H9 (cell line): ENCODE measurements around the gene MYO15B. TPM values are rescaled to one million over a fixed set of nuclear protein-coding genes. Genes with fewer than 3 reads are reported as not detected.

Source experiments
- DNase-seq: peaks from one replicate; pipeline ENCODE4 v3.0.0-alpha.2; 2017
- H2AFZ ChIP-seq: one replicate; pipeline ENCODE4 v1.6.1; 2013; ENCODE audit warnings: mild to moderate bottlenecking, low read length, control low read depth, moderate library complexity
- H2AK5ac ChIP-seq: 2 replicates; pipeline ENCODE4 v1.6.1; 2013; ENCODE audit warnings: low read length, control low read depth, mixed read lengths; ENCODE audit not compliant: insufficient read length
- H2BK120ac ChIP-seq: one replicate; pipeline ENCODE4 v1.6.1; 2013; ENCODE audit warnings: low read depth, mild to moderate bottlenecking, low read length, control low read depth, inconsistent platforms; ENCODE audit not compliant: poor library complexity, severe bottlenecking
- H2BK12ac ChIP-seq: 2 replicates; pipeline ENCODE4 v1.6.1; 2013; ENCODE audit warnings: low read length, control low read depth, mixed read lengths, low read depth; ENCODE audit not compliant: insufficient read length
- H2BK15ac ChIP-seq: 2 replicates; pipeline ENCODE4 v1.6.1; 2013; ENCODE audit warnings: low read depth, low read length, control low read depth
- H2BK20ac ChIP-seq: one replicate; pipeline ENCODE4 v1.6.1; 2013; ENCODE audit warnings: low read depth, mild to moderate bottlenecking, low read length, control low read depth, inconsistent platforms; ENCODE audit not compliant: poor library complexity, severe bottlenecking
- H2BK5ac ChIP-seq: 2 replicates; pipeline ENCODE4 v1.6.1; 2013; ENCODE audit warnings: low read length, control low read depth, mixed read lengths; ENCODE audit not compliant: insufficient read length
- H3K14ac ChIP-seq: 2 replicates; pipeline ENCODE4 v1.6.1; 2013; ENCODE audit warnings: low read length, control low read depth; ENCODE audit not compliant: insufficient read depth
- H3K18ac ChIP-seq: 2 replicates; pipeline ENCODE4 v1.6.1; 2013; ENCODE audit warnings: low read depth, mild to moderate bottlenecking, mixed read lengths, low read length, control low read depth; ENCODE audit not compliant: insufficient read length
- H3K23ac ChIP-seq: 2 replicates; pipeline ENCODE4 v1.6.1; 2013; ENCODE audit warnings: low read length, control low read depth, mixed read lengths, low read depth; ENCODE audit not compliant: insufficient read length
- H3K23me2 ChIP-seq: 2 replicates; pipeline ENCODE4 v1.6.1; 2013; ENCODE audit warnings: low read depth, mild to moderate bottlenecking, mixed read lengths, low read length, control low read depth; ENCODE audit not compliant: insufficient read length, poor library complexity, severe bottlenecking
- H3K27ac ChIP-seq: 2 replicates; pipeline ENCODE4 v1.5.1; 2013; ENCODE audit warnings: low read length, control low read depth, mixed read lengths, low read depth; ENCODE audit not compliant: insufficient read length
- H3K27me3 ChIP-seq: 2 replicates; pipeline ENCODE4 v1.6.1; 2013; ENCODE audit warnings: low read length, control low read depth, inconsistent platforms; ENCODE audit not compliant: insufficient read depth
- H3K4ac ChIP-seq: 2 replicates; pipeline ENCODE4 v1.6.1; 2013; ENCODE audit warnings: low read depth, mild to moderate bottlenecking, control low read depth, inconsistent platforms, low read length, moderate library complexity
- H3K4me1 ChIP-seq: 2 replicates; pipeline ENCODE4 v1.6.1; 2013; ENCODE audit warnings: low read length, control low read depth, inconsistent platforms; ENCODE audit not compliant: insufficient read depth
- H3K4me2 ChIP-seq: 2 replicates; pipeline ENCODE4 v1.6.1; 2013; ENCODE audit warnings: low read length, control low read depth, mixed read lengths; ENCODE audit not compliant: insufficient read length, insufficient read depth
- H3K56ac ChIP-seq: 2 replicates; pipeline ENCODE4 v1.6.1; 2013; ENCODE audit warnings: low read depth, mild to moderate bottlenecking, mixed read lengths, low read length, control low read depth; ENCODE audit not compliant: insufficient read length
- H3K79me1 ChIP-seq: 2 replicates; pipeline ENCODE4 v1.6.1; 2013; ENCODE audit warnings: low read depth, mild to moderate bottlenecking, moderate library complexity, low read length, control low read depth, inconsistent platforms; ENCODE audit not compliant: insufficient read depth, poor library complexity, severe bottlenecking
- H3K79me2 ChIP-seq: 2 replicates; pipeline ENCODE4 v1.6.1; 2013; ENCODE audit warnings: low read length, control low read depth, inconsistent platforms; ENCODE audit not compliant: insufficient read depth
- H3K9ac ChIP-seq: 2 replicates; pipeline ENCODE4 v1.6.1; 2013; ENCODE audit warnings: low read length, control low read depth, mixed read lengths; ENCODE audit not compliant: insufficient read length; ENCODE audit errors: extremely low read depth
- H3K9me3 ChIP-seq: one replicate; pipeline ENCODE4 v1.6.1; 2013; ENCODE audit warnings: low read depth, low read length, inconsistent platforms; ENCODE audit not compliant: control insufficient read depth
- H3T11ph ChIP-seq: one replicate; pipeline ENCODE4 v1.6.1; 2013; ENCODE audit warnings: mild to moderate bottlenecking, low read length, control low read depth, inconsistent platforms
- H4K20me1 ChIP-seq: one replicate; pipeline ENCODE4 v1.6.1; 2013; ENCODE audit not compliant: control insufficient read depth, insufficient read length, insufficient read depth
- H4K5ac ChIP-seq: 2 replicates; pipeline ENCODE4 v1.6.1; 2013; ENCODE audit warnings: low read depth, mild to moderate bottlenecking, mixed read lengths, low read length, control low read depth; ENCODE audit not compliant: insufficient read length
- H4K8ac ChIP-seq: replicated peaks from 2 replicates; pipeline ENCODE4 v1.6.1; 2013; ENCODE audit warnings: low read length, control low read depth, mixed read lengths, low read depth; ENCODE audit not compliant: insufficient read length
- H4K91ac ChIP-seq: 2 replicates; pipeline ENCODE4 v1.6.1; 2013; ENCODE audit warnings: low read depth, mild to moderate bottlenecking, moderate library complexity, mixed read lengths, low read length, control low read depth; ENCODE audit not compliant: insufficient read length
- H3K27ac Mint-ChIP-seq, 3 experiments: 2 replicates in 2 of 3; 3 replicates in 1 of 3; pipeline ENCODE4 v1.8.0; 2020 to 2021; ENCODE audit warnings: mixed read lengths in 3 of 3, mild to moderate bottlenecking in 1 of 3, moderate library complexity in 1 of 3
- H3K27me3 Mint-ChIP-seq: 2 replicates; pipeline ENCODE4 v1.8.0; 2021; ENCODE audit warnings: low read depth, mild to moderate bottlenecking, moderate library complexity, mixed read lengths
- H3K36me3 Mint-ChIP-seq, 3 experiments: 2 replicates in 2 of 3; 3 replicates in 1 of 3; pipeline ENCODE4 v1.8.0; 2020 to 2021; ENCODE audit warnings: low read depth in 3 of 3, mixed read lengths in 3 of 3; ENCODE audit not compliant: insufficient read depth in 1 of 3
- H3K4me1 Mint-ChIP-seq, 2 experiments: 2 replicates each; pipeline ENCODE4 v1.8.0; 2020; ENCODE audit warnings: mixed read lengths in 2 of 2
- H3K4me3 Mint-ChIP-seq, 2 experiments: 2 replicates in 1 of 2; 3 replicates in 1 of 2; pipeline ENCODE4 v1.8.0; 2020 to 2021; ENCODE audit warnings: mild to moderate bottlenecking in 2 of 2, mixed read lengths in 2 of 2, moderate library complexity in 1 of 2
- H3K9me3 Mint-ChIP-seq, 2 experiments: 2 replicates in 1 of 2; 3 replicates in 1 of 2; pipeline ENCODE4 v1.8.0; 2020; ENCODE audit warnings: mild to moderate bottlenecking in 2 of 2, mixed read lengths in 2 of 2, moderate library complexity in 1 of 2
- CTCF ChIP-seq: fragments of 200-600 bp; sonication (generic); conservative IDR thresholded peaks from 3 replicates; pipeline ENCODE4 v1.8.0; 2021; ENCODE audit warnings: antibody characterized with exemption, mild to moderate bottlenecking
- WGBS: extraction: QIAGEN DNeasy Blood & Tissue Kit; methylation state at CpG from one replicate; pipeline ENCODE4 v1.1.7; 2013; ENCODE audit warnings: missing lambda C conversion rate, low lambda C conversion rate, mixed read lengths; ENCODE audit not compliant: insufficient read length; ENCODE audit errors: extremely low coverage; 5-methylcytosine and 5-hydroxymethylcytosine counted together
- total RNA-seq: library from RNA; stranded (reverse); gene quantifications from 2 replicates; pipeline ENCODE4 v1.2.1, GENCODE V29; 2021

The MYO15B gene
- total RNA-seq, 1 experiment from 2014 or later = 41.9 TPM

GRCh38 chr17:75548813-75549212, 38.8 kb upstream of the MYO15B start:
- Mint-ChIP-seq H3K27ac (no peak overlapping the region), H3K4me3 (no peak overlapping the region), H3K4me1 (peaks cover 25 to 50% of the 10 kb centered on the region in 2 experiments), H3K9me3 (no peaks in the 10 kb centered on the region), H3K27me3 (no peaks in the 10 kb centered on the region), H3K36me3 (peaks cover 0 to 18% (median 4%) of the 10 kb centered on the region in 3 experiments; a peak in 3 of 7 replicates)
- Histone ChIP-seq H3K56ac (no peak overlapping the region), H4K91ac (no peak overlapping the region), H2BK15ac (no peak overlapping the region), H4K5ac (no peak overlapping the region), H2AK5ac (no peak overlapping the region), H2BK5ac (no peak overlapping the region), H2BK20ac (no peak overlapping the region), H2AFZ (no peak overlapping the region), H3K79me1 (no peaks in the 10 kb centered on the region), H3K14ac (no peak overlapping the region), H3K9ac (no peak overlapping the region), H3K27ac (no peak overlapping the region), H3K23ac (no peak overlapping the region), H3K4me1 (peaks cover 4% of the 10 kb centered on the region; the same call in 1 of the 2 replicates), H4K8ac (no peak overlapping the region), H3K4ac (no peak overlapping the region), H4K20me1 (no peaks in the 10 kb centered on the region), H3T11ph (no peak overlapping the region), H3K79me2 (no peaks in the 10 kb centered on the region), H2BK12ac (no peak overlapping the region), H3K23me2 (peaks cover 5% of the 10 kb centered on the region), H3K4me2 (peak overlapping the region; percentile 60), H3K9me3 (no peaks in the 10 kb centered on the region), H3K27me3 (no peaks in the 10 kb centered on the region), H3K18ac (no peak overlapping the region), H2BK120ac (no peak overlapping the region)
- no peak for TF ChIP-seq CTCF
- no CpG with 5 or more reads among the region's 5 CpGs for WGBS
- no peak for DNase-seq
